Prostate gland (tissue), 2 donors: Measurements from ENCODE around the gene MACIR.

Experiments
- CTCF ChIP-seq, 4 experiments: fragments of 200-600 bp in 2 of 4; fragments of 450-650 bp in 2 of 4; sonication (generic) in 2 of 4; IDR thresholded peaks; 1 replicate in 3 of 4; 2 replicates in 1 of 4; pipeline ENCODE4 v1.5.1; 2016 to 2019; ENCODE audit warnings: antibody characterized with exemption in 4 of 4, mild to moderate bottlenecking in 2 of 4, moderate library complexity in 2 of 4
- POLR2A ChIP-seq: fragments of 450-650 bp; IDR thresholded peaks from one replicate; pipeline ENCODE4 v1.6.1; 2016; ENCODE audit warnings: antibody characterized with exemption, mild to moderate bottlenecking
- POLR2AphosphoS5 ChIP-seq: sonication (generic); formaldehyde crosslinking; IDR thresholded peaks from one replicate; pipeline ENCODE4 v1.6.1; 2017; ENCODE audit warnings: antibody characterized with exemption

GRCh38 chr5:103234239-103234975 is 24.2 kb upstream of the MACIR start:
- no peak for TF ChIP-seq POLR2A
- TF ChIP-seq CTCF (IDR thresholded peaks at IDR 0.05) = no peak
- no peak for TF ChIP-seq POLR2AphosphoS5
